BE2C (cell line): Measurements from ENCODE around the gene GABRR2.

Source experiments
- DNase-seq: peaks from one replicate; pipeline ENCODE4 v3.0.0-alpha.2; 2020
- H3K27me3 ChIP-seq: fragments of 250-450 bp; sonication (Bioruptor Pico); 2 replicates; pipeline ENCODE4 v1.5.1; 2020; ENCODE audit warnings: mild to moderate bottlenecking
- H3K36me3 ChIP-seq: fragments of 250-450 bp; sonication (Bioruptor Pico); 2 replicates; pipeline ENCODE4 v1.5.1; 2020; ENCODE audit warnings: mild to moderate bottlenecking
- H3K4me1 ChIP-seq: fragments of 250-450 bp; sonication (Bioruptor Pico); 2 replicates; pipeline ENCODE4 v1.5.1; 2020
- H3K4me3 ChIP-seq: 2 replicates; pipeline ENCODE4 v1.5.1; 2011; ENCODE audit warnings: low read depth, low read length
- H3K9me3 ChIP-seq: fragments of 250-450 bp; sonication (Bioruptor Pico); 2 replicates; pipeline ENCODE4 v1.5.1; 2020
- TF ChIP-seq, protein P1 (sequence below): IDR thresholded peaks from 2 replicates; pipeline ENCODE4 v1.5.1; 2012; ENCODE audit warnings: mild to moderate bottlenecking, low read depth, low read length

Gene GABRR2

DNA sequence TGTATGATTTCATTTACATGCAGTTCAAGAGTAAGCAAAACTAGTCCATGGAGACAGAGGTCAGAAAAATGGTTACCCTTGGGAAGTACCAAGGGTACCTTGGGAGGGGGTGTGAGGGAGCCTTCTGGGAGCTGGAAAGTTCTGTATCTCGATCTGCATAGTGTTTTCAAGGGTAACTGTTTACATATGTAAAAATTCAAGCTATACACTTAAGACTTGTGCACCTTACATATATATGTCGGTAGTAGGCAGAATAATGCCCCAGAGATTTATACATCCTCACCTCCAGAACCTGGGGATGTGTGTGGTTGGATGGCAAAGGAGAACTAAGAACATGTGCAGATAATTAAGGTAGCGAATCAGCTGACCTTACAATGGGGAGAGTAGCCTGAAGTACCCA lies 31.0 kb downstream of the GABRR2 start:
- Histone ChIP-seq H3K9me3 (no peaks in the 10 kb centered on the region), H3K4me3 (no peak overlapping the region), H3K27me3 (no peaks in the 10 kb centered on the region), H3K4me1 (no peaks in the 10 kb centered on the region), H3K36me3 (no peaks in the 10 kb centered on the region)
- no peak for DNase-seq
- TF ChIP-seq, protein P1, sequence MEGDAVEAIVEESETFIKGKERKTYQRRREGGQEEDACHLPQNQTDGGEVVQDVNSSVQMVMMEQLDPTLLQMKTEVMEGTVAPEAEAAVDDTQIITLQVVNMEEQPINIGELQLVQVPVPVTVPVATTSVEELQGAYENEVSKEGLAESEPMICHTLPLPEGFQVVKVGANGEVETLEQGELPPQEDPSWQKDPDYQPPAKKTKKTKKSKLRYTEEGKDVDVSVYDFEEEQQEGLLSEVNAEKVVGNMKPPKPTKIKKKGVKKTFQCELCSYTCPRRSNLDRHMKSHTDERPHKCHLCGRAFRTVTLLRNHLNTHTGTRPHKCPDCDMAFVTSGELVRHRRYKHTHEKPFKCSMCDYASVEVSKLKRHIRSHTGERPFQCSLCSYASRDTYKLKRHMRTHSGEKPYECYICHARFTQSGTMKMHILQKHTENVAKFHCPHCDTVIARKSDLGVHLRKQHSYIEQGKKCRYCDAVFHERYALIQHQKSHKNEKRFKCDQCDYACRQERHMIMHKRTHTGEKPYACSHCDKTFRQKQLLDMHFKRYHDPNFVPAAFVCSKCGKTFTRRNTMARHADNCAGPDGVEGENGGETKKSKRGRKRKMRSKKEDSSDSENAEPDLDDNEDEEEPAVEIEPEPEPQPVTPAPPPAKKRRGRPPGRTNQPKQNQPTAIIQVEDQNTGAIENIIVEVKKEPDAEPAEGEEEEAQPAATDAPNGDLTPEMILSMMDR = no peak

DNA sequence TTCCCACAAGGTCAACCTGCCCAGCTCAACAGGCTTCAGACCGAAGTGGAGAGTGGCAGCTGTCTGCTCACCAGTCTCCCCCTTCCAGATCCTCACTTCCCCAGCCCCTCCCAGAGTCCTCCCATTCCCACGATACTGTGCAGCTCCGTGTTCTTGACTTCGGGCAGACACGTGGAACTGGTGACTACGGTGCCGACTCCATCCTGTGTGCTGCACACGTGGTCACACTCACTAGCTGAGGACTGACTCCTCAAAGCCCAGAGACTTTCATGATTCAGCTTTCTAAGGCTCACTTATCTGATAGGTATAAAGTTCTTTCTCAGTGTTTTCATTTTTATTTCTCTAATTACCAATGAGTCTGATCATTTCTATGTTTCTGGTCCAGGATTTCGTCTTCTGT lies 32.4 kb downstream of the GABRR2 start:
- Histone ChIP-seq H3K9me3 (no peaks in the 10 kb centered on the region), H3K27me3 (no peaks in the 10 kb centered on the region), H3K4me3 (no peak overlapping the region), H3K4me1 (no peaks in the 10 kb centered on the region), H3K36me3 (no peaks in the 10 kb centered on the region)
- DNase-seq = no peak
- TF ChIP-seq, protein P1 = no peak

DNA sequence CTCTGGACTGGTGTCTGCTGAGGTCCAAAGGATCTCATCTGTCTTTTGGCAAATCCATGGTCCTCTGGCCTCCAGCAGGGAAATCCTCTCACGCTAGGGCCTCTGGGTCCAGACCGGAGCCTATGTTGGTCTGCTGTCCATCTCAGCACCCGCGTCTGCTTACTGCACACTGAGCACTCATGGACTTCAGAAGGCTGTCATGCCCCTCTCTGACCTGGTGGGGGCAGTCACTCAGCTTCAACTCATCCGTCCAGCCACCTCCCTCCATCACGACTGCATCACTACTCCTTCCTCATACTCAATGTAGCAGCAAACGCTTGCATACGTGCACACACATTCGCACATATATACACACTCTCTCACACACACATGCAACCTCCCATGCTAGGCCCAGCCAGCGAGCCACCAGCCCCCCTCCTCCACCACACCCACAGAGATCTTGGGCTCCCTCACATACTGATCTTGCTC lies 33.3 kb downstream of the GABRR2 start:
- peak; percentile 46 for DNase-seq
- Histone ChIP-seq H3K36me3 (no peaks in the 10 kb centered on the region), H3K27me3 (no peaks in the 10 kb centered on the region), H3K4me3 (no peak overlapping the region), H3K9me3 (no peaks in the 10 kb centered on the region), H3K4me1 (no peaks in the 10 kb centered on the region)
- TF ChIP-seq, protein P1 = peak; percentile 70

DNA sequence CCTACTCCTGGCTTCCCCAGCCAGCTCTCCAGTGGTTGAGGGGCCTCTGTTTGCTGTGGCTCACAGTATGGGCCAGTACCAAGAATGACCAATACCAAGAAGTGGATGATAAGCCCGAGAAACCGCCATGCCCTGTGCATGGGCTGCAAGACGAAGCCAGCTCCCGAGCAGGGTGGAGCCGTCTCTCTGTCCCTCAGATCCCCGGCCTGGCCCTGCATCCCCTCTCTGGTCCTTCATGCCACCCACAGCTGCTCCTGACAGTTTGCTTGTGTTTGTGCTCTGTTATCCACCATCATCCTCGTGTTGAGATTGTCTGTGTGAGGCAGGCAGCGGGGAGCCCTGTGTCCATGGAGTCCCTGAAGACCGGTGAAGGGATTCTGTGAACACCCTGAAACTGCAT lies 36.1 kb downstream of the GABRR2 start:
- Histone ChIP-seq H3K36me3 (no peaks in the 10 kb centered on the region), H3K27me3 (no peaks in the 10 kb centered on the region), H3K4me1 (no peaks in the 10 kb centered on the region), H3K9me3 (no peaks in the 10 kb centered on the region), H3K4me3 (no peak overlapping the region)
- TF ChIP-seq, protein P1 = no peak
- DNase-seq = no peak

DNA sequence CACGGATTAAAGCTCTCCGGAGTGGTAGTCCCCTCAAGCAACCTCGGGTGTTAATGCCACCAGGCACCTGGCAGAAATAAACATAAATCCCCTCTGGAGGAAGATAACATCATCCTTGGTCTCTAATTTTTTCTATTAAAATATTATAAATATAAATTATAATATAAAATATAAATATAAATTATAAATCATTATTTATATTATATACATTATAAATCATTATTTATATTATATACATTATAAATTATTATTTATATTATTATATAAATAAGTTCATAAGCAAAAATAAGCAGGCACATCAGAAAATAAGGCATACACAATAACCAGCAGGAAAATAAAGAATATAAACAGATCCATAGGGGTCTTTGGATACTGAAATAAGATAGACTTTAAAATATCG lies 39.2 kb downstream of the GABRR2 start:
- Histone ChIP-seq H3K36me3 (no peaks in the 10 kb centered on the region), H3K9me3 (no peaks in the 10 kb centered on the region), H3K27me3 (no peaks in the 10 kb centered on the region), H3K4me3 (no peak overlapping the region), H3K4me1 (no peaks in the 10 kb centered on the region)
- no peak for DNase-seq
- TF ChIP-seq, protein P1 = no peak

DNA sequence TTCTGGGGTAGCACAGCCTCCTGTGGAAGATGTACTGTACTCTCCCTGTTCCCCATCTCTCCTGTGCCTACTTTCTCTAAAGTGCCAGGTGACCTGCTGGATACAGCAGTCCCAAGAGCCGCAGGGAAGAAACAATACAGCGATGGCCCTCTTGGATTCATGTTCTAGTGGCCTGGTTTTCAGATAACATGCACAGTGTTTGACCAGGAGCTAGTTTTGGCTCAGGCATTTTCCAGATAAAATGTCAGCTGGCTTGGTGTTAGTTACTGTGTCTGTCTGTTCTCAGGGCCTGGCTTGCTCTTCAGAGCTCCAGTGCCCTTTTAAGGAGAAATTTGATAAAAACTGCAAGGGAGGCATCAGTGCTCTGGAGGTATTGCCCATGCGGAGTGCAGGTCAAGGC lies 41.3 kb downstream of the GABRR2 start:
- TF ChIP-seq, protein P1 = no peak
- no peaks in the 10 kb centered on the region for H3K27me3 ChIP-seq

More for the DNA sequence above, 41.3 kb downstream of the GABRR2 start:
- Histone ChIP-seq H3K36me3 (no peaks in the 10 kb centered on the region), H3K4me3 (no peak overlapping the region), H3K9me3 (no peaks in the 10 kb centered on the region), H3K4me1 (no peaks in the 10 kb centered on the region)
- DNase-seq = peak; percentile 17
